ENCODE data around the gene MARCHF3. TPM values are rescaled to one million over a fixed set of nuclear protein-coding genes. Genes with fewer than 3 reads are reported as not detected.
"Not testable (repeated sequence)": the region's sequence is repeated elsewhere in the genome, so short reads cannot be mapped to it uniquely, and the experiment has no call there.

MARCHF3 gene
- total RNA-seq, 4 donors from 2014 or later, result 6.2 to 11.9 (median 8.1) TPM

- Histone ChIP-seq H3K9me3 (no peaks in the 10 kb centered on the region), H3K36me3 (no peaks in the 10 kb centered on the region), H3K27ac (no peak overlapping the region), H3K4me1 (no peaks in the 10 kb centered on the region), H3K4me3 (no peak overlapping the region), H3K27me3 (no peaks in the 10 kb centered on the region)
- intact Hi-C loops (cut with DNase I; ENCODE audit: low total_unique reads), result no loop called here
- DNase-seq, result no peak
- TF ChIP-seq CTCF (IDR thresholded peaks at IDR 0.05) (no peak), POLR2A (IDR thresholded peaks at IDR 0.05) (no peak)
These were observed 30.2 kb upstream of the MARCHF3 start for GRCh38 chr5:127060470-127060985.

- TF ChIP-seq POLR2A (IDR thresholded peaks at IDR 0.05) (no peak), CTCF (IDR thresholded peaks at IDR 0.05) (no peak)
- H3K27me3 ChIP-seq, result no peaks in the 10 kb centered on the region
- no peaks in the 10 kb centered on the region for H3K4me1 ChIP-seq
- H3K9me3 ChIP-seq, result no peaks in the 10 kb centered on the region
- intact Hi-C loops (cut with DNase I; ENCODE audit: low total_unique reads), result no loop called here
- H3K36me3 ChIP-seq, result no peaks in the 10 kb centered on the region
- no peak overlapping the region for H3K27ac ChIP-seq
- H3K4me3 ChIP-seq, result no peak overlapping the region
- DNase-seq, result no peak
These were observed 26.5 kb upstream of the MARCHF3 start for GRCh38 chr5:127056896-127057295.

- Histone ChIP-seq H3K9me3 (no peaks in the 10 kb centered on the region), H3K27me3 (no peaks in the 10 kb centered on the region), H3K36me3 (no peaks in the 10 kb centered on the region), H3K4me1 (no peaks in the 10 kb centered on the region), H3K27ac (no peak overlapping the region), H3K4me3 (no peak overlapping the region)
- no peak for DNase-seq
- intact Hi-C loops (cut with DNase I; ENCODE audit: low total_unique reads), result no loop called here
- no peak for TF ChIP-seq POLR2A (IDR thresholded peaks at IDR 0.05)
- TF ChIP-seq CTCF (IDR thresholded peaks at IDR 0.05), result no peak
These were observed 25.7 kb upstream of the MARCHF3 start for GRCh38 chr5:127055880-127056653.

- H3K4me1 ChIP-seq; H3K4me3 ChIP-seq; H3K9me3 ChIP-seq; H3K27me3 ChIP-seq; intact Hi-C loops (cut with DNase I; ENCODE audit: low total_unique reads); H3K36me3 ChIP-seq; DNase-seq; H3K27ac ChIP-seq: not testable (repeated sequence)
These were observed 23.2 kb upstream of the MARCHF3 start for GRCh38 chr5:127053551-127053950.

GRCh38 chr5:127053049-127053448 is 22.7 kb upstream of the MARCHF3 start:
- Histone ChIP-seq H3K4me3 (no peak overlapping the region), H3K27ac (no peak overlapping the region), H3K9me3 (no peaks in the 10 kb centered on the region), H3K4me1 (no peaks in the 10 kb centered on the region), H3K36me3 (no peaks in the 10 kb centered on the region), H3K27me3 (no peaks in the 10 kb centered on the region)
- DNase-seq, result no peak
- TF ChIP-seq CTCF (IDR thresholded peaks at IDR 0.05) (no peak), POLR2A (IDR thresholded peaks at IDR 0.05) (no peak)
- intact Hi-C loops (cut with DNase I; ENCODE audit: low total_unique reads), result no loop called here
